ENCODE results near the gene C16orf87.
A peak's percentile ranks its signal among the peaks of the same experiment; 100 is the strongest.
"Not testable (repeated sequence)": the region's sequence is repeated elsewhere in the genome, so short reads cannot be mapped to it uniquely, and the experiment has no call there.

C16orf87 gene

GRCh38 chr16:46830902-46831647 lies at the start of gene C16orf87:
Gene C16orf87, minus strand, starts transcription at chr16:46831180. Its CDS starts 31 bp downstream, at chr16:46831149.
- peak; percentile 82 to 84 for DNase-seq

DNA sequence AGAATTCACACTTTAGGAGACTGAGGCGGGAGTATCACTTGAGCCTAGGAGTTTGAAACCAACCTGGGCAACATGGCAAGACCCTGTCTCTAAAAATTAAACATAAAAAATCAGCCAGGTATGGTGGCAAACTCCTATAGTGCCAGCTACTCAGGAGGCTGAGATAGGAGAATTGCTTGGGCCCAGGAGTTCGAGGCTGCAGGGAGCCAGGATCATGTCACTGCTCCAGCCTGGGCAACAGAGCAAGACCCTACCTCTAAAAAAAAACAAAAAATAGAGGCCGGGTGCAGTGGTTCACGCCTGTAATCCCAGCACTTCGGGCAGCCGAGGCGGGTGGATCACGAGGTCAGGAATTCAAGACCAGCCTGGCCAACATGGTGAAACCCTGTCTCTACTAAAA lies 44.3 kb upstream of the C16orf87 start:
- DNase-seq, result no peak

- no peak for DNase-seq
Observed at GRCh38 chr16:46873201-46873600, 42.2 kb upstream of the C16orf87 start.

- DNase-seq, result no peak
Observed at GRCh38 chr16:46871597-46871996, 40.6 kb upstream of the C16orf87 start.

GRCh38 chr16:46868891-46869290 lies 37.9 kb upstream of the C16orf87 start:
- DNase-seq, result not testable (repeated sequence)

- DNase-seq, result not testable (repeated sequence)
Observed at GRCh38 chr16:46867486-46867885, 36.5 kb upstream of the C16orf87 start.

GRCh38 chr16:46866286-46866685 lies 35.3 kb upstream of the C16orf87 start:
- no peak for DNase-seq

- DNase-seq, result no peak
Observed at GRCh38 chr16:46862555-46863447, 31.8 kb upstream of the C16orf87 start.

DNA sequence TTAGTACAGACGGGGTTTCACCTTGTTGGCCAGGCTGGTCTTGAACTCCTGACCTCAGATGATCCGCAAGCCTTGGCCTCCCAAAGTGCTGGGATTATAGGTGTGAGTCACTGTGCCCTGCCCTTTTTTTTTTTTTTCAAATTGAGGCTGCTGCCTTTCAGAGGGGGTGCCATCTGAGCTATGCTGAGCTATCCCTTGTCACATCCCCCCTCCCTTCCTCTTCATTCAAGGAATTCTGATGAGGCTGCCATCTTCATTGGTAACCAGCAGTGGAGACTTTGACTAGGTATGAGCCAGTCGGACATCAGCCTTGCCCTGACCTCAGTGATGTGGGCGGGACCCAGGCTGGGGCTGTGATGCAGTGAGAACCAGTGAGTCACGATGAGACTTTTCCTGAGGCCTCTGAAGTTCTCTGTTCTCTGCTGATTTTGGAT lies 28.8 kb upstream of the C16orf87 start:
- peak; percentile 23 to 41 for DNase-seq

- no peak for DNase-seq
Observed at GRCh38 chr16:46858151-46858550, 27.2 kb upstream of the C16orf87 start.

GRCh38 chr16:46857368-46857945 lies 26.5 kb upstream of the C16orf87 start:
- DNase-seq, result no peak

GRCh38 chr16:46855389-46855788 lies 24.4 kb upstream of the C16orf87 start:
- DNase-seq, result no peak

- DNase-seq, result no peak
Observed at GRCh38 chr16:46854846-46855245, 23.9 kb upstream of the C16orf87 start.

DNA sequence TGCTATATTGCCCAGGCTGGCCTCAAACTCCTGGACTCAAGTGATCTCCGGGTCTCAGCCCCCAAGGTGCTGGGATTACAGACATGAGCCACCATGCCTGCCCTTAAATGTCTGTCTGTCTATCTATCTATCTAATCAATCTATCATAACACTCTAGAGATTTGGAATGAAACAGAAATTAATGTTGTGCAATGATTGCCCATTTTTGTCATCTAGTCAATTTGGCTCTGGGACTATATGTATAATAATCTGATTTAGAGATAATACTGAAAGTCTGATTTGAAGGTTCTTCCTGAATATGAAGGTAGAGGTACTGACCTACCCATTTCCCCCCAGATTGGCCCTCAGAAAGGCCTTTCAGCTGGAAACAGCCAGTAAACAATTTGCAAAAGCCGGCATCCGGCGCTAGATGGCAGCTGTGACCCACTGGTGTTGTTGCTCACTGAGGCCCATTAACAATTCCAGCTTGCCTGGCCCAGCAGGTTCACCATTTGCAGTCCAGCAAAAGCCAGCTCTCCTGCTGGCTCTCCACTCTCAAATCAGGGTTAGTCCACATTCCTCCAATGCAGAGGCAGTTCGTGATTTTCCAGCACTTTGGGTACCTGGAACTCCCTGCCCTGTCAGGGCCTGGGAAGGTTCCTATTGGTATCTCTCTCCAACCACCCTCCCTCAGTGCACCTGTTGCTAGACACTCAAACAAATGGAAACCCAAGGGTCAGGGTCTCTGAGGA lies 22.9 kb upstream of the C16orf87 start:
- peak; percentile 54 to 56 for DNase-seq

GRCh38 chr16:46852130-46852529 lies 21.1 kb upstream of the C16orf87 start:
- no peak for DNase-seq

DNA sequence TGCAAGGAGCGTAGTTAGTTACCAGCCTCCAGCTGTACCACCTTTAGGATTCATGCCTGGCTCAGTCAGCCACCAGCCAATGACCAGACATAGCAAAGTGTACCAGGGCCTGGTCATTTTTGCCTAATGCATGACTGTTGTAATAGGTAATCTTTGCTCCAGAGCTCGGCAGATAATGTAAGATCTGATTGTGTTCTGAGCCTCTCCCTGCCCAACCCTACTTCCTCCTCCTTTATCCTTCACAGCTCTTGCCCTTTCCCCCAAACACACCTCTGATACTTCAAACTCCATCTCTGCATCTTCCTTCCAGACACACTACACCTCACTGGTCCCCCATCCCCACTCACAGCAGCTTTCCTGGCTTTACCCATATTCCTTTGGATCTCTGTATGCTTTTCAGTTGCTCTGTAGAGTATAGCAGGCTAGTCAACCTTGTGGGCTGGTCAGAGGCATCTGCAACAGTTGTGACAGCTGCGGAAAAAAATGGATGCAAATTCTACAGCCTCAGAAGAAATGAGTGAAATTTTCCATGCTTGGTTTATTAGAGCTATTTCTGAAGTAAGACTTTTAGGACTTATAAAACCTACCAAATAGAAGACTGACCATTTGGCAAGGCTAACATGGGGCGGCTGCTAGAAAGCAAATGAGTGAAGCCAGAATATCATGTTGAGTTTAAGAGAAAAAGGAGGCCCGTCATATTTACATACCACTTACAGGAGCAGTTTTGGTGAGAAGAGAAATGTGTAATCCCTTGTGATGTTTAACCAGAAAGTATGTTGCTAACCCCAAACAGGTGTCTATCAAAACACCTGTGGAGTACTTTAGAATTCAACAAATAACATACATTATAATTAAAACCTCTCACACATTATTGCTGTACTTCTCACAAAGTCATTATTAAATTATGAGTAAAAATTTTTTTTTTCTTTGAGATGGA lies 19.9 kb upstream of the C16orf87 start:
- DNase-seq, result no peak

DNA sequence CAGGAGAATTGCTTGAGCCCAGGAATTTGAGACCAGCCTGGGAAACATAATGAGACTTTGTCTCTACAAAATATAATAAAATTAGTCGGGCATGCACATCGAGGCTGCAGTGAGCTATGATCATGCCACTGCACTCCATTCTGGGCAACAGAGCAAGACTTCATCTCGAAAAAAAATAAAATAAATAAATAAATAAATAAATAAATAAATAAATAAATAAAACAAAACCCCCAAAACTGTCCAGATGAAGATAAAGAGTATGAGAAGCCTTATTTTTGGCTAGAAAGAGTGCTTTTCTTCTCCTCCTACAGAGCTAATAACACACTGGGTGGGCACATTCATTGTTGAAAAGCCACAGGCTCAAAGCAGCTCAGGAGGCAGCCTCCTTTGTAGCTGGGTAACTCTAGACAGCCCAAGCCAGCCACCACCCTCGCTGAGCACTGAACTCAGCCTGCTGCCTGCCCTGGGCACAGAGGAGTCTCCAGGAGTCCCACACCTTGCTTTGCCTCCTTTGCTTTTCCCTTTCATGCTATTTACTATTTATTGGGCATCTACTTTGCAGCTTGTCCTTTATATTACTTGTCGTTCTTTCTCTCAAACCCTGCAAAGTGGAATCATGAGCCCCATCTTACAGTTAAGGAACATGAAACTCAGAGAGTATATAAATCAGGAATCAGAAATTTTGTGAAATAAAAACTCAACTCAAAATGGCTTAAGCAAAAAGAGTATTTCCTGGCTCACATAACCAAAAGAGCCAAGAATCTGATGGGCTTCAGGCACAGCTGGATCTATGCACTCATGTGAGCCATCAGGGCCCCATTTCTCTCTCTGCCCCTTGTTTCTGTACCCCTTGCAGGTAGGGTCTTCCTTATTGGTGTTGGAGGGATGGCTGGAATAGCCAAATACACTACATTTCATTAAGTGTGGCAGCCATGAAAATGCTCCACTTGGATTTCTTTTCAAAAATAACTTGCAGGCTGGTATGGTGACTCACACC lies 18.1 kb upstream of the C16orf87 start:
- DNase-seq, result no peak

GRCh38 chr16:46845952-46846351 lies 15.0 kb upstream of the C16orf87 start:
- no peak for DNase-seq

GRCh38 chr16:46844771-46845170 lies 13.8 kb upstream of the C16orf87 start:
- no peak for DNase-seq

- DNase-seq, result no peak
Observed at GRCh38 chr16:46843898-46844642, 13.1 kb upstream of the C16orf87 start.

All from stimulated activated CD4-positive, alpha-beta T cell treated with anti-CD3 and anti-CD28 coated beads, Interleukin-2, amount 100 ng/mL, for 48 hours (primary cell).